Fibroblast of pulmonary artery (primary cell): ENCODE results near the gene NRTN.

ENCODE experiments used
- DNase-seq: peaks from one replicate; pipeline ENCODE4 v3.0.0-alpha.2; 2010; ENCODE audit warnings: low read depth
- H3K4me3 ChIP-seq: replicated peaks from 2 replicates; pipeline ENCODE4 v1.5.1; 2011; ENCODE audit warnings: low read depth, mild to moderate bottlenecking, control low read depth, low read length, moderate library complexity
- CTCF ChIP-seq: IDR thresholded peaks from 2 replicates; pipeline ENCODE4 v1.5.1; 2011; ENCODE audit warnings: mild to moderate bottlenecking, control low read depth, low read length, inconsistent platforms; ENCODE audit errors: missing control alignments

Gene NRTN

GRCh38 chr19:5804516-5805461, at the start of gene NRTN:
TSS of gene NRTN (plus strand) at chr19:5805067. CDS start at chr19:5824166, 19,099 bp downstream.
- TF ChIP-seq CTCF = no peak
- no peak for DNase-seq
- peak within 1 kb of the TSS; percentile 36 for H3K4me3 ChIP-seq

- DNase-seq = no peak
- no peak overlapping the region for H3K4me3 ChIP-seq
- no peak for TF ChIP-seq CTCF
Observed at GRCh38 chr19:5762608-5763217, 42.2 kb upstream of the NRTN start.

GRCh38 chr19:5765220-5765619, 39.6 kb upstream of the NRTN start:
- no peak for DNase-seq
- no peak for TF ChIP-seq CTCF

GRCh38 chr19:5767949-5768348, 36.9 kb upstream of the NRTN start:
- no peak for TF ChIP-seq CTCF
- DNase-seq = no peak
- no peak overlapping the region for H3K4me3 ChIP-seq

More at GRCh38 chr19:5765220-5765619, 39.6 kb upstream of the NRTN start:
- H3K4me3 ChIP-seq = no peak overlapping the region

GRCh38 chr19:5772416-5772815, 32.5 kb upstream of the NRTN start:
- no peak for DNase-seq
- no peak overlapping the region for H3K4me3 ChIP-seq
- no peak for TF ChIP-seq CTCF

GRCh38 chr19:5773276-5773675, 31.6 kb upstream of the NRTN start:
- no peak overlapping the region for H3K4me3 ChIP-seq
- TF ChIP-seq CTCF = no peak
- no peak for DNase-seq
